ENCODE results near the gene ECE1. TPM values are rescaled to one million over a fixed set of nuclear protein-coding genes. Genes with fewer than 3 reads are reported as not detected.
"Not testable (repeated sequence)": the region's sequence is repeated elsewhere in the genome, so short reads cannot be mapped to it uniquely, and the experiment has no call there.

The ECE1 gene
- total RNA-seq, 1 experiment from 2014 or later: 65.8 TPM

- DNase-seq (ENCODE audit: low spot score): peak; percentile 33
Measured at GRCh38 chr1:21232044-21232443, 58.2 kb downstream of the ECE1 start.

- no peak for DNase-seq (ENCODE audit: low spot score)
Measured at GRCh38 chr1:21229246-21230000, 60.8 kb downstream of the ECE1 start.

- not testable (repeated sequence) for DNase-seq (ENCODE audit: low spot score)
Measured at GRCh38 chr1:21228224-21228623, 62.0 kb downstream of the ECE1 start.

GRCh38 chr1:21225065-21225464 lies 65.2 kb downstream of the ECE1 start:
- DNase-seq (ENCODE audit: low spot score): no peak

GRCh38 chr1:21220815-21221214 lies 69.4 kb downstream of the ECE1 start:
- no peak for DNase-seq (ENCODE audit: low spot score)

- no peak for DNase-seq (ENCODE audit: low spot score)
Measured at GRCh38 chr1:21219674-21220073, 70.6 kb downstream of the ECE1 start.

GRCh38 chr1:21217812-21218596 lies 72.3 kb downstream of the ECE1 start:
- DNase-seq (ENCODE audit: low spot score): no peak

GRCh38 chr1:21216835-21217811 lies 73.1 kb downstream of the ECE1 start:
- DNase-seq (ENCODE audit: low spot score): no peak

GRCh38 chr1:21212126-21212525 lies 78.1 kb downstream of the ECE1 start:
- DNase-seq (ENCODE audit: low spot score): peak; percentile 49

- DNase-seq (ENCODE audit: low spot score): not testable (repeated sequence)
Measured at GRCh38 chr1:21208137-21208700, 82.0 kb downstream of the ECE1 start.

- peak; percentile 11 for DNase-seq (ENCODE audit: low spot score)
Measured at GRCh38 chr1:21206117-21206516, 84.1 kb downstream of the ECE1 start.

GRCh38 chr1:21205416-21205815 lies 84.8 kb downstream of the ECE1 start:
- DNase-seq (ENCODE audit: low spot score): no peak

- no peak for DNase-seq (ENCODE audit: low spot score)
Measured at GRCh38 chr1:21201650-21202049, 88.6 kb downstream of the ECE1 start.

GRCh38 chr1:21201238-21201637 lies 89.0 kb downstream of the ECE1 start:
- not testable (repeated sequence) for DNase-seq (ENCODE audit: low spot score)

- peak; percentile 18 for DNase-seq (ENCODE audit: low spot score)
Measured at GRCh38 chr1:21200767-21201166, 89.5 kb downstream of the ECE1 start.

- no peak for DNase-seq (ENCODE audit: low spot score)
Measured at GRCh38 chr1:21198929-21199328, 91.3 kb downstream of the ECE1 start.

- no peak for DNase-seq (ENCODE audit: low spot score)
Measured at GRCh38 chr1:21192871-21193270, 97.4 kb downstream of the ECE1 start.

- DNase-seq (ENCODE audit: low spot score): no peak
Measured at GRCh38 chr1:21192284-21192683, 98.0 kb downstream of the ECE1 start.

- not testable (repeated sequence) for DNase-seq (ENCODE audit: low spot score)
Measured at GRCh38 chr1:21190771-21191170, 99.5 kb downstream of the ECE1 start.

- no peak for DNase-seq (ENCODE audit: low spot score)
Measured at GRCh38 chr1:21189906-21190500, 100.3 kb downstream of the ECE1 start.

GRCh38 chr1:21189421-21189820 lies 100.8 kb downstream of the ECE1 start:
- no peak for DNase-seq (ENCODE audit: low spot score)
